Natural killer cell (primary cell): ENCODE measurements around the gene NR0B1. TPM values are rescaled to one million over a fixed set of nuclear protein-coding genes. Genes with fewer than 3 reads are reported as not detected.

Experiments
- ATAC-seq, 3 donors: fragments of 150-1000 bp in 2 of 3; fragments of 200-7000 bp in 1 of 3; cut with Tn5 transposase; 1 replicate in 1 of 3; 2 replicates in 2 of 3; pipeline ENCODE4 v1.10.0; 2021; ENCODE audit warnings: mild to moderate bottlenecking in 2 of 3, moderate library complexity in 2 of 3
- DNase-seq, 2 donors: peaks; one replicate each; pipeline versions ENCODE4 v3.0.0 to v3.0.0-alpha.2; 2013 to 2021; ENCODE audit warnings: mixed read lengths in 1 of 2
- H3K27ac ChIP-seq: one replicate; pipeline ENCODE4 v1.5.1; 2013; ENCODE audit warnings: mild to moderate bottlenecking, low read length
- H3K27me3 ChIP-seq: one replicate; pipeline ENCODE4 v1.6.1; 2013; ENCODE audit warnings: low read length; ENCODE audit not compliant: control insufficient read depth, insufficient read depth
- H3K36me3 ChIP-seq: one replicate; pipeline ENCODE4 v1.6.1; 2013; ENCODE audit warnings: low read length; ENCODE audit not compliant: control insufficient read depth, insufficient read depth
- H3K4me1 ChIP-seq: one replicate; pipeline ENCODE4 v1.6.1; 2013; ENCODE audit warnings: low read length; ENCODE audit not compliant: control insufficient read depth, insufficient read depth
- H3K4me3 ChIP-seq: one replicate; pipeline ENCODE4 v1.5.1; 2013; ENCODE audit warnings: low read length
- H3K9me3 ChIP-seq: one replicate; pipeline ENCODE4 v1.6.1; 2013; ENCODE audit warnings: low read length; ENCODE audit not compliant: control insufficient read depth, insufficient read depth
- H3K27ac Mint-ChIP-seq, 2 donors: one replicate each; pipeline ENCODE4 v1.8.0; 2022; ENCODE audit warnings: mild to moderate bottlenecking in 2 of 2, mixed read lengths in 2 of 2, moderate library complexity in 1 of 2
- H3K27me3 Mint-ChIP-seq, 2 donors: one replicate each; pipeline ENCODE4 v1.8.0; 2022; ENCODE audit warnings: low read depth in 2 of 2, mixed read lengths in 2 of 2
- H3K36me3 Mint-ChIP-seq: one replicate; pipeline ENCODE4 v1.8.0; 2022; ENCODE audit warnings: mixed read lengths
- H3K4me1 Mint-ChIP-seq, 2 donors: one replicate each; pipeline ENCODE4 v1.8.0; 2022; ENCODE audit warnings: mixed read lengths in 2 of 2
- H3K4me3 Mint-ChIP-seq: one replicate; pipeline ENCODE4 v1.8.0; 2022; ENCODE audit warnings: mild to moderate bottlenecking, moderate library complexity, mixed read lengths
- H3K9me3 Mint-ChIP-seq, 2 donors: one replicate each; pipeline ENCODE4 v1.8.0; 2022; ENCODE audit warnings: mixed read lengths in 2 of 2
- CTCF ChIP-seq: fragments of 200-600 bp; IDR thresholded peaks from one replicate; pipeline ENCODE4 v1.8.0; 2022; ENCODE audit warnings: antibody characterized with exemption
- WGBS: methylation state at CpG from one replicate; pipeline ENCODE4 v1.1.7; 2013; ENCODE audit warnings: missing lambda C conversion rate; ENCODE audit not compliant: insufficient coverage; 5-methylcytosine and 5-hydroxymethylcytosine counted together
- intact Hi-C: fragments of 100-400 bp; cut with micrococcal nuclease; formaldehyde crosslinking; loops from one replicate; pipeline ENCODE4 v1.14.2; 2022
- total RNA-seq, 4 donors: library from RNA; stranded (reverse); fragments of 120-200 nt in 1 of 4; gene quantifications; one replicate each; pipeline versions ENCODE4 v1.2.3 to v1.2.4, GENCODE V29; 2013 to 2022

The NR0B1 gene
- total RNA-seq, 3 donors from 2014 or later (not counting 1 experiment from before 2014, with no cell fraction given), result not detected

GRCh38 chrX:30280428-30280827, 28.8 kb downstream of the NR0B1 start:
- Histone ChIP-seq H3K9me3 (no peaks in the 10 kb centered on the region), H3K27ac (no peak overlapping the region), H3K27me3 (no peaks in the 10 kb centered on the region), H3K4me3 (no peak overlapping the region), H3K4me1 (no peaks in the 10 kb centered on the region), H3K36me3 (no peaks in the 10 kb centered on the region)
- Mint-ChIP-seq H3K27me3 (peaks cover 0 to 9% of the 10 kb centered on the region in 2 donors), H3K27ac (no peak overlapping the region), H3K36me3 (no peaks in the 10 kb centered on the region), H3K4me3 (no peak overlapping the region), H3K4me1 (no peaks in the 10 kb centered on the region), H3K9me3 (peaks cover 0 to 3% of the 10 kb centered on the region in 2 donors)
- TF ChIP-seq CTCF, result no peak
- ATAC-seq (no peak), DNase-seq (peak in 1 of 2 donors; percentile 13)
- intact Hi-C loops, result no loop called here
- WGBS, result 64% methylated on average over 1 of the region's 1 CpG

DNA sequence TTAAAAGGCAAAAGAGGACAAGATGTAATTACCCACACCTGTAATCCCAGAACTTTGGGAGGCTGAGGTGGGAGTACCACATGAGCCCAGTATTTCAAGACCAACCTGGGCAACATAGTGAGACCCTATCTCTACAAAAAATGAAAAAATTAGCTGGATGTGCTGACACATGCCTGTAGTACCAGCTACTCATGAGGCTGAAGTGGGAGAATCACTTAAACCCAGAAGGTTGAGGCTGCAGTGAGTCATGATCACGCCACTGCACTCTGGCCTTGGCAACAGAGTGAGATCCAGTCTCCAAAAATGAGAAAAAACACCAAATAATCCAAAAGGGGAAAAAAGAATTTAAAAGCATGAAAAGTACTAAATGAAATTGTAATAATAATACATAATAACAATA, 30.8 kb downstream of the NR0B1 start:
- Mint-ChIP-seq H3K4me3 (no peak overlapping the region), H3K4me1 (no peaks in the 10 kb centered on the region), H3K27ac (no peak overlapping the region), H3K9me3 (peaks cover 0 to 3% of the 10 kb centered on the region in 2 donors), H3K27me3 (peaks cover 0 to 9% of the 10 kb centered on the region in 2 donors), H3K36me3 (no peaks in the 10 kb centered on the region)
- H3K9me3 ChIP-seq, result no peaks in the 10 kb centered on the region
- intact Hi-C loops, result no loop called here
- WGBS, result no CpG with 5 or more reads among the region's 1 CpG
- no peaks in the 10 kb centered on the region for H3K27me3 ChIP-seq
- H3K4me1 ChIP-seq, result no peaks in the 10 kb centered on the region
- DNase-seq (no peak), ATAC-seq (no peak)
- no peak overlapping the region for H3K4me3 ChIP-seq
- no peak for TF ChIP-seq CTCF
- H3K27ac ChIP-seq, result no peak overlapping the region
- no peaks in the 10 kb centered on the region for H3K36me3 ChIP-seq

DNA sequence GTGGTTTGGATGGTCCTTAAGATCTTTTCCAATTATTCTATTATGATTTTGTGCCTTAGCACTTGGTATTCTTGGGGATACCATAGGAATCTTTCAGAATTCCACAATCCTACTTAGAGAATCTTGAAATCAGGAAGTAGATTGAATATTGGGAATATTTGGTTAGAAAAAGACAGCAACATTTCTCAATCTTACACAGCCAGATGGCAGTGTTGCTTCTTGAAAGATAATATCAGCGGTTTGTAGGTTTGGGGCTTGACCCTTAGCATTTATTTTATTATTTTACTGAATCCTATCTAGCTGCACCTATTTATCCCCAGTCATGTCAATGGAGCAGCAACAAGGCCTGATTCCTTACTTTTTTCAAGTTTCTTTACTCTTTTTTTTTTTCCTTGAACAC, 33.7 kb downstream of the NR0B1 start:
- no peak overlapping the region for H3K4me3 Mint-ChIP-seq
- intact Hi-C loops, result no loop called here
- Histone ChIP-seq H3K4me3 (no peak overlapping the region), H3K4me1 (no peaks in the 10 kb centered on the region), H3K9me3 (no peaks in the 10 kb centered on the region), H3K27ac (no peak overlapping the region), H3K27me3 (no peaks in the 10 kb centered on the region), H3K36me3 (no peaks in the 10 kb centered on the region)
- WGBS, result no CpG with 5 or more reads among the region's 1 CpG
- H3K27me3 Mint-ChIP-seq, result peaks cover 0 to 9% of the 10 kb centered on the region in 2 donors
- no peak for TF ChIP-seq CTCF
- DNase-seq, result no peak
- H3K36me3 Mint-ChIP-seq, result no peaks in the 10 kb centered on the region
- H3K4me1 Mint-ChIP-seq, result no peaks in the 10 kb centered on the region
- no peak for ATAC-seq
- peaks cover 3 to 4% of the 10 kb centered on the region in 2 donors for H3K9me3 Mint-ChIP-seq
- H3K27ac Mint-ChIP-seq, result no peak overlapping the region

- TF ChIP-seq CTCF, result no peak
- H3K36me3 Mint-ChIP-seq, result no peaks in the 10 kb centered on the region
- DNase-seq (no peak), ATAC-seq (no peak)
- Histone ChIP-seq H3K4me3 (no peak overlapping the region), H3K27me3 (no peaks in the 10 kb centered on the region), H3K27ac (no peak overlapping the region), H3K9me3 (no peaks in the 10 kb centered on the region), H3K4me1 (no peaks in the 10 kb centered on the region), H3K36me3 (no peaks in the 10 kb centered on the region)
- no peak overlapping the region for H3K4me3 Mint-ChIP-seq
- intact Hi-C loops, result no loop called here
- peaks cover 5 to 6% of the 10 kb centered on the region in 2 donors for H3K9me3 Mint-ChIP-seq
- H3K27me3 Mint-ChIP-seq, result no peaks in the 10 kb centered on the region
- WGBS, result 76% methylated on average over 3 of the region's 3 CpGs
- no peaks in the 10 kb centered on the region for H3K4me1 Mint-ChIP-seq
- no peak overlapping the region for H3K27ac Mint-ChIP-seq
Measured at GRCh38 chrX:30270639-30271038, 38.6 kb downstream of the NR0B1 start.
